Measurements from ENCODE around the gene MTUS2.

DNA sequence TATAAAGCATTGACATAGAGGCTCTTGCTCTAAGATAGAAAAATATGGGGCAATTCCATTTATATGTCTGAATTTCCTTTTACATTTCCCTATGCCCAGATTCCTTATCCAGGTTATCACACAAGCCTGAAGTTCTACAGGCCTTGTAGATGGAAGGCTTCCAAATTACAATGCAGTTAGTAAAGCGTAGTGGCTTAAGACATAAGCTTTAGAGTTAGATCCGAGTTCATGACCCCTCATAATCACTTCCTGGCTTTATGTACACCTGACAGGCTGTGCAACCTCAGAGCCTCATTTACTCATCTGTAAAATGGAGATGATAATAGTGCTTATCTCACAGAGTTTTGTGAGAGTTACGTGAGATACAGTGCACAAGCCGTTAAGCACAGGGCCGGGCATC is 601.9 kb downstream of the MTUS2 start:
- no peak for TF ChIP-seq POLR2A (IDR thresholded peaks at IDR 0.05; ENCODE audit: low read length)
- no peak for TF ChIP-seq GATA1 (IDR thresholded peaks at IDR 0.05; ENCODE audit: low read depth, low read length)

All from erythroblast (primary cell).